Smooth muscle cell (in vitro differentiated cells): Measurements from ENCODE around the gene FGG. TPM values are rescaled to one million over a fixed set of nuclear protein-coding genes. Genes with fewer than 3 reads are reported as not detected.
A peak's percentile ranks its signal among the peaks of the same experiment; 100 is the strongest.

ENCODE experiments used
- DNase-seq: peaks from one replicate; lab custom pipeline; 2025; ENCODE audit not compliant: unreplicated experiment; lab: John Stamatoyannopoulos, UW
- H2AFZ ChIP-seq: fragments of 200-600 bp; sonication (generic); 2 replicates; pipeline ENCODE4 v1.6.0; 2016; ENCODE audit warnings: antibody characterized with exemption, low read depth, mild to moderate bottlenecking
- H3F3A ChIP-seq: fragments of 200-600 bp; sonication (generic); 2 replicates; pipeline ENCODE4 v1.6.0; 2017; ENCODE audit warnings: antibody characterized with exemption, low read depth
- H3K27ac ChIP-seq: fragments of 200-600 bp; sonication (generic); 2 replicates; pipeline ENCODE4 v1.5.1; 2016; ENCODE audit warnings: low read depth, mild to moderate bottlenecking
- H3K27me3 ChIP-seq: fragments of 200-600 bp; sonication (generic); 2 replicates; pipeline ENCODE4 v1.6.1; 2016; ENCODE audit warnings: low read depth, mild to moderate bottlenecking
- H3K36me3 ChIP-seq: fragments of 200-600 bp; sonication (generic); 2 replicates; pipeline ENCODE4 v1.5.1; 2016; ENCODE audit warnings: low read depth
- H3K4me1 ChIP-seq: fragments of 200-600 bp; sonication (generic); 2 replicates; pipeline ENCODE4 v1.5.1; 2016; ENCODE audit warnings: low read depth
- H3K4me2 ChIP-seq: fragments of 200-600 bp; sonication (generic); 2 replicates; pipeline ENCODE4 v1.6.0; 2016; ENCODE audit warnings: mild to moderate bottlenecking
- H3K4me3 ChIP-seq: fragments of 200-600 bp; sonication (generic); 2 replicates; pipeline ENCODE4 v1.5.1; 2016; ENCODE audit warnings: mild to moderate bottlenecking
- H3K79me2 ChIP-seq: fragments of 200-600 bp; sonication (generic); 2 replicates; pipeline ENCODE4 v1.6.0; 2016; ENCODE audit warnings: low read depth, mild to moderate bottlenecking
- H3K9ac ChIP-seq: fragments of 200-600 bp; sonication (generic); 2 replicates; pipeline ENCODE4 v1.6.0; 2016; ENCODE audit warnings: low read depth
- H3K9me3 ChIP-seq: fragments of 200-600 bp; sonication (generic); replicated peaks from 2 replicates; pipeline ENCODE4 v1.5.1; 2016; ENCODE audit warnings: low read depth
- H4K20me1 ChIP-seq: fragments of 200-600 bp; sonication (generic); 2 replicates; pipeline ENCODE4 v1.6.0; 2016; ENCODE audit warnings: low read depth
- CTCF ChIP-seq: fragments of 200-600 bp; sonication (generic); IDR thresholded peaks from 2 replicates; pipeline ENCODE4 v1.5.1; 2017; ENCODE audit warnings: borderline replicate concordance, mild to moderate bottlenecking, antibody characterized with exemption; ENCODE audit not compliant: insufficient read depth, poor library complexity, severe bottlenecking
- WGBS: methylation state at CpG from one replicate; pipeline ENCODE4 v1.1.7; 2016; ENCODE audit warnings: low lambda C conversion rate; 5-methylcytosine and 5-hydroxymethylcytosine counted together
- polyA plus RNA-seq: library from polyadenylated mRNA; unstranded; fragments of >200 nt; fragmentation: Nextera tagmentation; extraction: Ambion mirVana; gene quantifications from 2 replicates; pipeline ENCODE4 v1.2.1, GENCODE V29; 2016
- total RNA-seq: library from RNA; depleted of rRNA; stranded (reverse); fragments of >200 nt; gene quantifications from 2 replicates; pipeline ENCODE4 v1.2.3, GENCODE V29; 2014

The FGG gene
- total and polyA plus RNA-seq, 2 experiments from 2014 or later: 0.77 TPM; not detected in 1

GRCh38 chr4:154618708-154619315 lies 6.4 kb upstream of the FGG start:
- Histone ChIP-seq H3K27me3 (no peaks in the 10 kb centered on the region), H3K4me1 (no peaks in the 10 kb centered on the region), H3F3A (no peaks in the 10 kb centered on the region), H2AFZ (no peak overlapping the region), H3K36me3 (no peaks in the 10 kb centered on the region), H3K27ac (no peak overlapping the region), H3K9ac (no peak overlapping the region), H3K4me2 (no peak overlapping the region), H3K9me3 (no peaks in the 10 kb centered on the region), H4K20me1 (no peaks in the 10 kb centered on the region), H3K4me3 (no peak overlapping the region), H3K79me2 (no peaks in the 10 kb centered on the region)
- TF ChIP-seq CTCF: peak; percentile 68
- WGBS: 35% methylated on average over 4 of the region's 4 CpGs
- DNase-seq: no peak

- Histone ChIP-seq H3K79me2 (no peaks in the 10 kb centered on the region), H3K36me3 (no peaks in the 10 kb centered on the region), H4K20me1 (no peaks in the 10 kb centered on the region), H3K4me2 (no peak overlapping the region), H3K27ac (no peak overlapping the region), H2AFZ (peak overlapping the region; percentile 21), H3K9ac (no peak overlapping the region), H3F3A (no peaks in the 10 kb centered on the region), H3K4me3 (no peak overlapping the region), H3K9me3 (no peaks in the 10 kb centered on the region), H3K4me1 (no peaks in the 10 kb centered on the region), H3K27me3 (no peaks in the 10 kb centered on the region)
- TF ChIP-seq CTCF: no peak
- no peak for DNase-seq
- WGBS: 81% methylated on average over 5 of the region's 5 CpGs
Measured at GRCh38 chr4:154617820-154618317, 5.4 kb upstream of the FGG start.

- Histone ChIP-seq H3K27ac (no peak overlapping the region), H3K4me1 (no peaks in the 10 kb centered on the region), H4K20me1 (no peaks in the 10 kb centered on the region), H3K4me3 (no peak overlapping the region), H3K79me2 (no peaks in the 10 kb centered on the region), H3K9me3 (no peaks in the 10 kb centered on the region), H3K27me3 (no peaks in the 10 kb centered on the region), H3K4me2 (no peak overlapping the region), H3K9ac (no peak overlapping the region), H3F3A (no peaks in the 10 kb centered on the region), H2AFZ (no peak overlapping the region), H3K36me3 (no peaks in the 10 kb centered on the region)
- no peak for DNase-seq
- 92% methylated on average over 2 of the region's 2 CpGs for WGBS
- no peak for TF ChIP-seq CTCF
Measured at GRCh38 chr4:154616731-154617130, 4.3 kb upstream of the FGG start.

GRCh38 chr4:154616287-154616686 lies 3.8 kb upstream of the FGG start:
- no peak for DNase-seq
- Histone ChIP-seq H3K79me2 (no peaks in the 10 kb centered on the region), H3K9ac (no peak overlapping the region), H2AFZ (no peak overlapping the region), H3K9me3 (no peaks in the 10 kb centered on the region), H3F3A (no peaks in the 10 kb centered on the region), H3K27me3 (no peaks in the 10 kb centered on the region), H3K4me2 (no peak overlapping the region), H4K20me1 (no peaks in the 10 kb centered on the region), H3K36me3 (no peaks in the 10 kb centered on the region), H3K4me1 (no peaks in the 10 kb centered on the region), H3K4me3 (no peak overlapping the region), H3K27ac (no peak overlapping the region)
- 91% methylated on average over 4 of the region's 4 CpGs for WGBS
- no peak for TF ChIP-seq CTCF
